ENCODE measurements around the gene ZNF587B.
"Not testable (repeated sequence)": the region's sequence is repeated elsewhere in the genome, so short reads cannot be mapped to it uniquely, and the experiment has no call there.

- TF ChIP-seq CTCF, POLR2A (IDR thresholded peaks at IDR 0.05): not testable (repeated sequence)
These were observed 19.4 kb upstream of the ZNF587B start for GRCh38 chr19:57810410-57811295.

Data from thyroid gland (tissue), 4 donors.